AG08395 (cell line): Measurements from ENCODE around the gene PWP1.
"Not testable (repeated sequence)": the region's sequence is repeated elsewhere in the genome, so short reads cannot be mapped to it uniquely, and the experiment has no call there.

Experiments
- DNase-seq: peaks from one replicate; pipeline ENCODE4 v3.0.0; 2012; ENCODE audit warnings: mixed read lengths, low spot score

PWP1 gene

DNA sequence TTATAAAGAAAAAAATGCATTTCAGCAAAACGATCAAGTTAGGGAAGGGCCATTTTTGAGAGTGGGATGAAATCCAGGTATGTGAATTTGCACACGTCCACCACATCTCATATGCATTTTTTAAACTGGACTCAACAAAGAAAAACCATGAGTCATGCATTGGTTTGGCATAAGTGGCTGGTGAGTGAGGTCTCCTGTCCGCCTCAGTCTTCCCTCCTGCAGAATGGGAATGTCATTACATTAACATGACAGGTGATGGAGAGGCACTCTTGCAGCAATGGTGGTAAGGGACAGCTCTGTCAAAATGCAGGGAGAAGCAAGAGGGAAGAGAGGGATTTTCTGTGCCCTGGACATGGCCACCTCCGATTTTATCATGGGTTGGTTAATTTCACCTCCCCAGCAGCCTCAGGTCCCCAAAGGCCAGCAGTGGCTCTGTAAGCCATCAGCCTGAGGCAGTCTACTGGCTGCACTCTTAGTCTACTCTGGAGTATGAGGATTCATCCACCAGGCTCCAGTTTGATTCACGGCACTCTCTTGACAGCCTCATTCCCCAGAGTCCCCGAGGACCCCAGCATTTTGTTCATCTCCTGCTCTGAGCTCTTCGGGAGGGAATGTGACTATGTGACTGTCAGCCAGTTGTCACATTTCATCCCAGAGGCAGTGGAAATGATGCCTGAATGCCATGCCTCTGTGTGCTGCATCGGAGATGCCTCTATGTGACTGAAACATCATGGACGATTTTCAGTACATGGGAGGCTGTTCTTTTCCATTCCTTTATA lies 17.1 kb upstream of the PWP1 start:
- no peak for DNase-seq

DNA sequence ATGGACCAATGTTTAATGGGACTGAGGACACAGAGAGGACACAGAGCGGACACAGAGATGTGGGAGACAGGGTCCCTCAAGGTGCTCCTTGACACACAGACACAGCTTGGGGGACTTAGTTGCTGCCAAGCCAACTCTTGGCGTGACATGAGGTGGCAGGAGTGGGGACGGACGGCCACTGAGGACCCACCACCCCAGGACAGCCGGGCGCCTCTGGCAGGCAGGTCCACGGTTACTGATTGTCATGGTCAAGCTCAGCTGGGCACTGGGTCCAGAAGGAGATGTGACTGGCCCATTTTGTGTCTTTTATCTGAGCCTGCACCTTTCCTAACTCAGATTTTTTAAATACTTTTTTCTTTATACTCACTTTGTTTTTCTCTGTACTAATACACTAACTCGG lies 15.7 kb upstream of the PWP1 start:
- DNase-seq: no peak

DNA sequence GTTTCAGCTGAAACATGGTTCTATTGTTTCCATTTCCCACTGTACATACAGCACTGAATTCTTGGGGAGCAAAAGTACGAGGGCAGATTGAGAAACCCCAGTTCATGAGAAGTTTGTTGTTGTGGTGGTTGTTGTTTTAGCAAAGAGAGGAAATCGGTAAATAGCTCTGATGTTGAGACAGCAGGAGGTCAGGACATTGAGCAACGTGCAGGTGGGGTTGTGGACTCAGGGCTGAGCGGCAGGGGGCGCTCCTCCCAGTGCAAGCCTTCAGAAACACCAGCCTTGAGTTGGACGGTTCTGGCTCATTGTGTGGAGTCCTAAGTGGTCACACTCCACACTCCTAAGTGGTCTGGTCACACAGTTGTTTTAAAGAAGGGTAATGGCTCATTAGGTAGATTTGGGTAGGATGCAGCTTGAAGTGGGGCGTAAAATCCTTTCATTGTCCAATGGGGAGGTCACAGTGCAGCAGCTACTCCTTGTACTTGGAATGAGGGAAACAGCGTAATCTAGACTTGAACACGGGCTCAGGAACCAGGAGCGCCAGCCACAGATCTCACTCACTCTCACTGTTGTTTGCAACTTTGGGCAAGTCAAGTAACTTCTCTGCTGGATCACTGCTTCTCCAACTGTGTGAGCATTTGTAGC lies 14.5 kb upstream of the PWP1 start:
- DNase-seq: no peak

DNA sequence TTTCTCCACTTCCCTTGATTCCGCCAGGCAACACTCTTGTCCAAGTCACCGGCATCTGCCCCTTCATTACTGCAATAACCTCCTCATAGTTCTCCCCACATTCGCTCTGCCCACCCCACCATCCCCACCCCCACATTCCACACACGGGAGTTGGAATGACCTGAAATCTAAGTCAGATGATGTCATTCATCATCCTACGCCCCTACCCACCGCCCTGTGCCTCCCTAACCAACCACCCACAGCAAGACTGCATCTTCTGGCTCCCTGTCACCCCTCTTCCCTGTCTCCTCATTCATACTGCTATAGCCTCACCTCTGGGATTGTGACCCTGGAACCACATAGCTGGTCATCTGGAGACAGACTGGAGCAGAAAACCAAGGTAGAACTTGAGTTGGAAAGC lies 7.9 kb upstream of the PWP1 start:
- no peak for DNase-seq

DNA sequence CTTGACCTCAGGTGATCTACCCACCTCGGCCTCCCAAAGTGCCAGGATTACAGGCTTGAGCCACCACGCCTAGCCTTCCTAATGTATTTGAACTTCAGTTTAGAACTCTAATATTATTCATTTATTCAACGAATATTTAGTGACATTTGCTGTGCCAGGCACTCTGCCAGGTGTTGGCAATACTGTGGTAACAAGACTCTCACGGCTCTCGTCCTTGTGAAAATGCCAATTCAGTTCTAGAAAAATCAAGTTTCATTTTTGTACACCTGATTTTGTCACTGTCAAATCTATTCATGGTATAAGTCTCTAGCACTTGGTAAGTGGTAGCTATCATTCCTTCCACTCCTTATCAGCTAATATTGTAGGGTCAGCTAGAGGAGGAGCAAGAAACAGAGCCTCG lies 6.3 kb upstream of the PWP1 start:
- no peak for DNase-seq

DNA sequence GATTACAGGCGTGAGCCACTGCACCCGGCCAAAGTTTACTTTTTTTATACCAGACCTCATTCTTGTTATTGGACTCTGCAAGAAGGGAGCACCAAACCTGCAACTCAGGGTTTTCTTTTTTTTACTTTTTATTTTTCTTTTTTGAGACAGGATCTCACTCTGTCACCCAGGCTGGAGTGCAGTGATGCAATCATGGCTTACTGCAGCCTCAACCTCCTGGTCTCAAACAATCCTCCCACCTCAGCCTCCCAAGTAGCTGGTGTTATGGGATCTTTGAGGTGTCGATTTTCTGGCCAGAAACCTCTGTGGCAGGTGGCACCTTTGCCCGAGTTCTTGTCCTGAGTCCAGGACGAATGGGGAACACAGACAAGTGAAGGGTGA lies 4.2 kb upstream of the PWP1 start:
- no peak for DNase-seq

DNA sequence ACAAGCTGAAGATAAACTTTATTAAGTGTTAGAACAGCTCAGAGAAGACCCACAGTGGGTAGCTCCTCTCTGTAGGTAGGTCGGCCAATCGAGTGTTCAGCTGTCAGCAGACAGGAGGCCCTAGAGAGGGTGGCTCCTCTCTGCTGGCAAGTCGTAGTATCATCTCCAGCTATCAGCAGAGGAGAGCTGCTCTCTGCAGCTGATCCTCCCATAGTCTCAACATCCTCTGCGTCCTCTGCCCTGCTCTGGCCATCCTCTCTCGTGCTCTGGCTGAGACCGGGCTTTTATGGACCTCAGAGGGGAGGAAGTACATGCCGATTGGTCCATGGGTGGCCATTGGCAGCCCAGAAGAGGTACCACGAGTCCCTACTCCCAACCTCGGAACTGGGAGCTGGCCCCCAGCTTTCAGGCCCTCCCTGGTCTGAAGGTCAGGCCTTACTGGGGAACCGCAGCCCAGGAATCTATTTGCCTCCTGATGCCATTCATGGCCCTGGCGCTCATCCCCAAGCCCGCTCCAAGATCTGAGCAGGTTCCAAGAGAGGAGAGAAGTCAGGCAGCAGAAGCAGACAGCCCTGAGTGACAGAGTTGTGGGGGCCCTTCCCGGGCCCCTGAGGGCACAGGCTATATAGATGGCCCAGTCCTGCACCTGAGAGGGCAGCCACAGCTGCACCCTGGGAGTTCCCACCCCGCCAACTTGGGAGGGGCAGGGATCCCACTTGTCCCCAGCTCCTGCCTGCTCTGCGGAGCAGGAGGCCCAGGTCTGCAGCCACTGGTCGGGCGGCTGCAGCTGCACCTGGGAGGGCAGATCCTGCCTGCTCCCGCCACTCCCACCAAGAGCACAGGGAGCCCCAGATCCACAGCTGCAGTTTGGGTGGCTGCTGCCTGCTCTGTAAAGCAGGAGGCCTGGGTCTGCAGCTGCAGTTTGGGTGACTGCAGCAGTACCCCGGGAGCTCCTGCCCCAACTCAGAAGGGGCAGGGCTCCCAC lies 3.5 kb upstream of the PWP1 start:
- DNase-seq: no peak

DNA sequence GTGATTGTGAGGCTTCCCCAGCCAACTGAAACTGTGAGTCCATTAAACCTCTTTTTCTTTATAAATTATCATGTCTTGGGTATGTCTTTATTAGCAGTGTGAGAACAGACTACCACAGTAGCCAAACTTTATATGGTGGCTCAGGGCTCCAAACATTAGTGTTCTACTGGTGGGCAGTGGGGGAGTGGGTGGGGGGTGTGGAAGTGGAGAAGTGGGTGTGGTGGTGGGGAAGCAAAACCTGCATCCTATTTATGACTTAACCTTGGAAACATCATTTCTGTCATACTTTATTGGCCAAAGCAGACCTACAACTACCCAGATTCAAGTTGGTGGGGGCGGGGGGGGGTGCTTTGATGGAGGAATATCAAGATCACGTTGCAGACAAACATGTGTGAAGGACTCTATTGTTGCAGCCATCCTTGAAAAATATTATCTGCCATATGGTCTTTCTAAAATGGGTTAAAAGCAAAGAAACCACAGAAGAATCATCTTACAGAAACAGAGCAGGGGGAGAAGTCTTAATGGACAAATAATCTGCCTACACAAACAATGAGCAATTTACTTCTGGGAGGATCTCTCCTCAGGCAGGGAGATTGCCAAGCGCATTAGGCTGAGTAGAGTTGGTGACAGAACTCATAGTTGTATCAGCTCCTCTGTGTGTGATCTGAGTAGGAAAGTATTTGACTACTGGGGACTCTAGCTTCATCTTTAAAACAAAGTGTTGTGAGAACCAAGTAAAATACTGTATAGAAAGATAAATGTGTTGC lies 1.4 kb upstream of the PWP1 start:
- no peak for DNase-seq

DNA sequence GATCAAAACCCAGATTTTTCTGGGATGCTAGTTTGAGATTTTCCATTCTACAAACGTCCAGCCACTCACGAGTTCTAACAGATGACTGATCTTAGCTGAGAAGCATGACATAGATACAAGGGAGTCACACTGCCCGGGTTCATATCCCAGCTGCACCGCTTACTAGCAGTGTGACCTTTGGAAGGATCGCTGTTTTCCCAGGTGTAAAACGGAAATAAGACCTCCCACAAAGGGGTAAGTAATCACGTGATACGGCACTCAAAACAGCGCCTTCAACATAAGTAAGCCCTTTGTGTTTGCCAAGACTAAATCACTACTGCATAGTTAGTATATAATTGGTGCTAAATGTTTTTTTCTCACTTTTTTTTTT lies 624 bp upstream of the PWP1 start:
- DNase-seq: no peak

DNA sequence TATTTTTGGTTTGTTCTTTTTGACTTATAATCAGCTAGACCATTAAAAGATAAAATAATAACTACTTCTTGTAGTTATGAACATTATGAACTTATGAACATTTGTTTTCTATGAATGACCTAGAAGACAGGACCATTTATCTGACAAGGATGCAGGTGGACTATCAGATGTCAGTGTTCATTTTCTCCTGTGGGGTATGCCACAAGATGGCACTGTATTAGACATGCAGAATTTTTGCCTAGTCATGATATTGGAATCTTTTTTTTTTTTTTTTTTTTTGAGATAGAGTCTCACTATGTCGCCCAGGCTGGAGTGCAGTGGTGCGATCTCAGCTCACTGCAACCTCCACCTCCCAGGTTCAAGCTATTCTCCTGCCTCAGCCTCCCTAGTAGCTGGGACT lies 10.2 kb downstream of the PWP1 start:
- DNase-seq: peak; percentile 34

DNA sequence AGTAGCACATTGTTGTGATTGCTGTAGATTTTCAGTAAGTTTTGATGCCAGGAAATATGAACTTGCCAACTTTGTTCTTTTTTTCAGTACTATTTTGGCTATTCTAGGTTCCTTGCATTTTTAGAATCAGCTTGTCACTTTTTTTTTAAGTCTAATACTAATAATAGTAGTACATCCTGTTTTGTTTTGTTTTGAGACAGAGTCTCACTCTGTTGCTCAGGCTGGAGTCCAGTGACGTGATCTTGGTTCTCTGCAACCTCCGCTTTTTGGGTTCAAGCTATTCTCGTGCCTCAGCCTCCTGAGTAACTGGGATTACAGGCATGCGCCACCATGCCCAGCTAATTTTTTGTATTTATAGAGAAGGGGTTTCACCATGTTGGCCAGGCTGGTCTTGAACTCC lies 16.5 kb downstream of the PWP1 start:
- DNase-seq: no peak

DNA sequence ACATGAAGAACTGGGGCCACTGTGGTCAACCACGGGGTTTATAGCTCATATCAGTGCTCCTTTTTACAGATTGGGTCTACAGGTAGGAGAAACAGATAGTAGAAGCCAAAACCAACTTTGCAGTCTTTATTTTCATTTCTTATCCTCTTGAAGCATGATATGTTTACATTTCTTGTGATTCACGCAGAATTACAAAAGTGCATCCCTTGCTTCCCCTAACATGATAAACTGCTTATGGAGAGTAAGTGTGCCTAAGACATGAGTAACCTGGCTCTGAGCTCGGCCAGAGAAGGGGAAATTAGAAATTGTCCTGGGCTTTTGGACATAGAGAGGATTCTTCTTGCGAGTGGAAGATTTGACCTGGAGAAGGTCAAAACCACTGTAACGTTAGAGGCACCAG lies 18.4 kb downstream of the PWP1 start:
- no peak for DNase-seq

DNA sequence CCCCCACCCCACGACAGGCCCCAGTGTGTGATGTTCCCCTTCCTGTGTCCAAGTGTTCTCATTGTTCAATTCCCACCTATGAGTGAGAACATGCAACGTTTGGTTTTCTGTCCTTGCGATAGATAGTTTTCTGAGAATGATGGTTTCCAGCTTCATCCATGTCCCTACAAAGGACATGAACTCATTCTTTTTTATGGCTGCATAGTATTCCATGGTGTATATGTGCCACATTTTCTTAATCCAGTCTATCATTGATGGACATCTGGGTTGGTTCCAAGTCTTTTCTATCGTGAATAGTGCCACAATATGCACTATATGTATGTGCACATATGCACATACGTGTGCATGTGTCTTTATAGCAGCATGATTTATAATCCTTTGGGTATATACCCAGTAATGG lies 19.9 kb downstream of the PWP1 start:
- DNase-seq: not testable (repeated sequence)

DNA sequence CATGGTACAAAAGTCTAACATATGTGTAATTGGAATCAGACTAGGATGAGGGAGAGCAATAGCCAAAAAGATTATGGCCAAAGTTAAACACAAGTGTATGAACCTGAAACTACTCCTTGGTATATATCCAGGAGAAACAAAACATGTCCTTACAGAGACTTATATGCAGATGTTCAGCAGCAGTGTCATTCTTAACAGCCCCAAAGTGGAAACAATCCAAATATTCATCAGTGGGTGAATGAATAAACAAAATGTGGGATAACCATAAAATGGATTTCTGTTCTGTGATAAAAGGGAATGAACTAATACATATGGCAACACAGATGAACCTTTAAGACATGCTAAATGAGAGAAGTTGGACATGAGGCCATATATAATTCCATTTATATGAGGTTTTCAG lies 30.2 kb downstream of the PWP1 start:
- no peak for DNase-seq

DNA sequence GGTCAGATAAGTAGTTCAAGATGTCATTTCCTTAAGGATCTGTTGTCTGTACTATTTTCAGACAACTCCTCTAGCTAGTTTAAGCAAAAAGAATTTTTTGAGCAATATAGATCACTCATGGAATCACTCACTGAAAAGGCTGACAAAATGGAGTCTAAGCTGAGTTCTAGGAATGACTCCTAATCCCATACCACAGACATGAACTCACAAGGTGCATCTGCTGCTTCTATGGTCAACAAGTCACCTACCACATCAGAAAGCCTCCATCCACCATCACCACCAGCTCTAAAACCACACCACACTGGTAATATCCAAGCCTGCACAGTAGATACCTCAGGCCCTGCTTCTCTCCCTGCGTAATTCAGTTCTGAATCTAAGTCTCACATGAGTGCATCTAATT lies 33.0 kb downstream of the PWP1 start:
- DNase-seq: no peak

DNA sequence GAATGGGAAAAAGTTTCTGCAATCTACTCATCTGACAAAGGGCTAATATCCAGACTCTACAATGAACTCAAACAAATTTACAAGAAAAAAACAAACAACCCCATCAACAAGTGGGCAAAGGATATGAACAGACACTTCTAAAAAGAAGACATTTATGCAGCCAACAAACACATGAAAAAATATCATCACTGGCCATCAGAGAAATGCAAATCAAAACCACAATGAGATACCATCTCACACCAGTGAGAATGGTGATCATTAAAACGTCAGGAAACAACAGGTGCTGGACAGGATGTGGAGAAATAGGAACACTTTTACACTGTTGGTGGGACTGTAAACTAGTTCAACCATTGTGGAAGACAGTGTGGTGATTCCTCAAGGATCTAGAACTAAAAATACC lies 41.7 kb downstream of the PWP1 start:
- DNase-seq: not testable (repeated sequence)

DNA sequence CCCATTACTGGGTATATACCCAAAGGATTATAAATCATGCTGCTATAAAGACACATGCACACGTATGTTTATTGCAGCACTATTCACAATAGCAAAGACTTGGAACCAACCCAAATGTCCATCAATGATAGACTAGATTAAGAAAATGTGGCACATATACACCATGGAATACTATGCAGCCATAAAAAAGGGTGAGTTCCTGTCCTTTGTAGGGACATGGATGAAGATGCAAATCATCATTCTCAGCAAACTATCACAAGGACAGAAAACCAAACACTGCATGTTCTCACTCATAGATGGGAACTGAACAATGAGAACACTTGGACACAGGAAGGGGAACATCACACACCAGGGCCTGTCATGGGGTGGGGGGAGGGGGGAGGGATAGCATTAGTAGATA lies 42.1 kb downstream of the PWP1 start:
- DNase-seq: not testable (repeated sequence)

DNA sequence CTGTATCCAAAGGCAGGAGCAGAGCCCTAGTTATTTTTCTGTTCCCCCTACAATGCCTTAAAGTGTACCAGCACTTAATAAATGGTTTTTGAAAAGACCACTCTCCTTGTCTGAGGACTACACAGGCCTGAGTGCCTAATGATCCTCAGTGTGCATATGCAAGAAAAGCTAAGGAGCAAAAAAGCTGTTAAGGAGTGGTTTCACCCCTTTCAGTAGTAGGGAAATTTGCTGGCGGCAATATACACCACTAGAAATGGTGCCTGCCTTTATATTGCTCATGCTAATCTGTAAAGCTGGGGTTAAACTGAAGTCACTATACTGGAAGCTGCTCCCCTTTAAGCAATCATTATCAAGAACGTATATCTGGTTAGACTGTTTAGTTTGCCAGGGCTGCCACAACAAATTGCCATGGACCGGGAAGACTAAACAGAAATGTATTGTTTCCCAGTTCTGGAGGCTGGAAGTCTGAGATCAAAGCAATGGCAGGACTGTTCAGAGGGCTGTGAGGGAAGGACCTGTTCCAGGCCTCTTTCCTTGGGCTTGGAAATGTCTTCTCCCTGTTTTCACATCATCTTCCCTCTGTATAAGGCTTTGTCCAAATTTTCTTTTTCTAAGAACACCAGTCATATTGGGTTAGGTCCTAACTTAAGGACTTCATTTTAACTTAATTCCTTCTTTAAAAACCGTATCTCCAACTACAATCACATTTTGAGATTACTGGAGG lies 45.2 kb downstream of the PWP1 start:
- no peak for DNase-seq

DNA sequence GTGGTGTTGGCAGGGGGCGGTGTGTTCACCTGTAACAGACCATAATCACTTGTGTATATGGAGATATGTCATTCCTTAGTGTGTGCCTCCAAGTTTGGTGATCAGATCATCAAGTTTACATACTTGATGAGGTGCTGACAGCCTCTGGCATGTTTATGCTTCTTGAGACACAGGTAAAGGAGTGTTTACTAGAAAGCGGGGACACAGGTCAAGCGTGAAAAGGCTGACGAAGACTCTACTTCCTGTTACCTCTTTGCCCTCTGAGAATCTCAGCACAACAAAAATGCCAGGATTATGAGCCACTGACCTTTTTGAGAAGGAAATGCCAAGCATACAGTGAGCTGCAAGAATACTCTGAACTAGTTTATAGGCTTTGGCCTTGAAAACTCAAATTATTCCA lies 45.8 kb downstream of the PWP1 start:
- no peak for DNase-seq

DNA sequence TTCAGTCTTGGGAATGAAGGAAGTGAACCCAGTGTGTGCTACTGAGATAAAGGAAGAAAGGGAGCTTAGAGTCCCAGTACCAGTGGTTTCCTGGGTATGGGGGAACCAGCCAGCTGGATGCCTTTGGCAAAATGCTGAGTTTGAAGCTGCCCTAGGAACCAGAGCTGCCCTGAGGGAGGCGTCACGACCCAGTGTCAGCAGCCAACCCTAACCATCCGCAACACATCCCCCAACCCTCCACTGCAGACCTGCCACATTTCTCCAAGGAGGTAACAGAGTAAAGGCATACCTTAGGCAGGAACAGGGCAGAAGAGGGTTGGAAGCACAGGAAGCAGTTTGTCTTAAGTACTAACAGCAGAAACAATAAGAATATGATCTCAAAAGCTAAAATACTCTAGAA lies 46.8 kb downstream of the PWP1 start:
- no peak for DNase-seq

DNA sequence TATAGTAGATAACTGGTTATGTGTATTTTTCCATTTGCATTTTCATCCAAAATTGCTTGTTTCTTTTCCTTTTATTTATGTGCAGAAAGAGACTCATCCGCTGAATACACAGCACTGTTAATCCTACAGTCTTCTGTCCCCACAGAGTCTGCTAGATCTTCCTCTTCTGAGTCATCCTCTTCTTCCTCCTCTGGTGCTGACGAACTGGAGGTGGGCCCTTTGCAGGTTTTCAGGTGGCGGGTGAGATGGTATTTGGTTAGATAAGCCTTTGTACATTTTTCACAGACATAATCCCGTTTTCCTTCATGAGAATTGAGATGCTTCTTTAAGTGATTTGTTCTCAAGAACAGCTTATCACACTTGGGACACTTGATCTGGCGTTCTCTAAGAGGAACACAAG lies 48.5 kb downstream of the PWP1 start:
- DNase-seq: no peak
